Gastrocnemius medialis (tissue), 4 donors: ENCODE data around the gene MAGED2. TPM values are rescaled to one million over a fixed set of nuclear protein-coding genes. Genes with fewer than 3 reads are reported as not detected.
"Not testable (repeated sequence)": the region's sequence is repeated elsewhere in the genome, so short reads cannot be mapped to it uniquely, and the experiment has no call there.

Experiments used
- ATAC-seq, 2 donors: fragments of 150-250 bp; one replicate each; pipeline ENCODE4 v1.9.1; 2016
- DNase-seq, 2 donors: peaks; one replicate each; pipeline ENCODE4 v3.0.0-alpha.2; 2019
- H3K27ac ChIP-seq, 4 donors: fragments of 200-600 bp; sonication (generic); 1 replicate in 1 of 4; 2 replicates in 3 of 4; pipeline ENCODE4 v1.5.1; 2016 to 2018; ENCODE audit warnings: mild to moderate bottlenecking in 2 of 4, moderate library complexity in 1 of 4
- H3K27me3 ChIP-seq, 3 donors: fragments of 200-600 bp; sonication (generic) in 2 of 3; 1 replicate in 1 of 3; 2 replicates in 2 of 3; pipeline versions ENCODE4 v1.5.1 to v1.6.0; 2016 to 2019; ENCODE audit warnings: mild to moderate bottlenecking in 1 of 3, moderate library complexity in 1 of 3
- H3K36me3 ChIP-seq, 2 donors: fragments of 200-600 bp; sonication (generic) in 1 of 2; one replicate each; pipeline ENCODE4 v1.5.1; 2017 to 2018
- H3K4me1 ChIP-seq, 2 donors: fragments of 200-600 bp; sonication (generic) in 1 of 2; one replicate each; pipeline ENCODE4 v1.5.1; 2016 to 2017; ENCODE audit warnings: mild to moderate bottlenecking in 2 of 2
- H3K4me3 ChIP-seq, 4 donors: fragments of 200-600 bp; sonication (generic) in 3 of 4; 1 replicate in 1 of 4; 2 replicates in 3 of 4; pipeline ENCODE4 v1.5.1; 2016 to 2019; ENCODE audit warnings: mild to moderate bottlenecking in 2 of 4
- H3K9me3 ChIP-seq, 3 donors: fragments of 200-600 bp; sonication (generic) in 2 of 3; 1 replicate in 1 of 3; 2 replicates in 2 of 3; pipeline ENCODE4 v1.5.1; 2016 to 2019
- POLR2A ChIP-seq, 2 donors: fragments of 450-650 bp; IDR thresholded peaks; one replicate each; pipeline ENCODE4 v1.6.1; 2017; ENCODE audit warnings: antibody characterized with exemption in 2 of 2, mild to moderate bottlenecking in 2 of 2, moderate library complexity in 2 of 2
- in situ Hi-C, 4 donors: fragments of 200-750 bp; cut with MboI; loops; one replicate each; pipeline versions ENCODE4 v1.15.0 to v1.8.0; 2017; ENCODE audit warnings: low sequenced_read_pairs in 4 of 4
- intact Hi-C: fragments of 100-400 bp; cut with DNase I; formaldehyde crosslinking; loops from one replicate; pipeline ENCODE4 v1.15.1; 2023; ENCODE audit warnings: low total_unique reads
- total RNA-seq, 4 donors: library from RNA; depleted of rRNA; stranded (reverse); fragments of >200 nt; gene quantifications; one replicate each; pipeline versions ENCODE4 v1.1.0 to v1.2.3, GENCODE V29; 2016
- TF ChIP-seq, protein P1 (sequence below), 5 experiments: fragments of 450-650 bp in 3 of 5; fragments of 200-600 bp in 2 of 5; sonication (generic) in 2 of 5; IDR thresholded peaks in 4 of 5; conservative IDR thresholded peaks in 1 of 5; 1 replicate in 4 of 5; 2 replicates in 1 of 5; pipeline ENCODE4 v1.5.1; 2016 to 2019; ENCODE audit warnings: antibody characterized with exemption in 5 of 5, mild to moderate bottlenecking in 3 of 5, moderate library complexity in 3 of 5

The MAGED2 gene
- total RNA-seq, 4 donors from 2014 or later: 36.6 to 78.3 (median 55.6) TPM

DNA sequence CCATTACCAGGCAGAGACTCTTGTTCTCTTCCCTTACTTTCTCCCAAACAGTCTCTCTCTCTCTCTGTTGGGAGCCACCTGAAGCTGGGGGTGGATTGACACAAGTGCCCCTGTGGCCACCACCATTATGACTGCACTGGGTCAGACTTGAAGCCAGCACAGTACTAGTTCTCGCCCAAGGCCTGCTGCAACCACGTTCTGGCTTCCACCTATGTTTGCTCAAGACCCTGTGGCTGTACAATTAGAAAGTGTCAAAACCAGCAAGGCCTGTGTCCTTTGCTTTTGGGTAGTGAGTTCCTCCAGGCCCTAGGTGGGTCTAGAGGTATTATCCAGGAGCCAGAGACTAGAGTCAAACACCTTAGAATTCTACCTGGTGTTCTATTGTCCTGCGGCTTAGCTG lies 31.0 kb downstream of the MAGED2 start:
- ATAC-seq: no peak
- in situ Hi-C loops: no loop called here
- intact Hi-C loops: no loop called here

DNA sequence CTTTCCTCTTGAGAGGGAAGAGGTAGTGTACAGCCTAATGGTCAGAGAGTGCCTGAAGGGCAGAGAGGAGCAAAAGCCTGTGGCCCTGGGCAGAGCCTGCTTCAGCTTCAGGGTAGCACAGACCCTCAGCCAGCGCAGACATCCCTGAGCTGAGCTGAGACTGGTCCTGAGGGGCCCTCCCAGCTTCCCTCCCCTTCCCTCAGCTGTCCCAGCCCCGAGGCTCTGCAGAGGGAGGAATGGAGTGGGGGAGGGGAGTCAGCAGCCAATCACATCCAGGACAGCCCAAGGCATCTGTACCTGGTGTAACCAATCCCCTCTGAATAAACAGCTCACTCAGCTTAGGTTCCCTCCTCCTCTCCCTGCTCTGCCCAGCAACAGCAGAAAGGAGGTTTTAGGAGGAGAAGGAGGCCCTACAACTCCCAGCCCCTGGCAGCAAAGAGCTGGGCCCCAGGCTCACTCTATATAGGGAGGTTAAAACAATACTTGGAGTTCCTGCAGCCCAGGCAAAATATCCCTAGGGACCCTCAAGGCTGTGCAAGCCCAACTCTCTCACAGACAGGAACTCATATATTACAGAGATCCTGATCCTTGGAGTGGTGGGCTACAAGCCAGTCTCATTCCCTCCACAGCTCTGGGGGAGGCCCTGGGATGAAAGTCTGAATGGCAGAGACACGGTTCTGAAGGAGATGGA lies 33.8 kb downstream of the MAGED2 start:
- intact Hi-C loops, H3K4me3 ChIP-seq, H3K36me3 ChIP-seq, H3K27ac ChIP-seq, DNase-seq, in situ Hi-C loops, H3K9me3 ChIP-seq, ATAC-seq, H3K4me1 ChIP-seq, H3K27me3 ChIP-seq: not testable (repeated sequence)

More for the DNA sequence above, 31.0 kb downstream of the MAGED2 start:
- no peaks in the 10 kb centered on the region for H3K4me1 ChIP-seq
- no peaks in the 10 kb centered on the region for H3K36me3 ChIP-seq
- TF ChIP-seq, protein P1, sequence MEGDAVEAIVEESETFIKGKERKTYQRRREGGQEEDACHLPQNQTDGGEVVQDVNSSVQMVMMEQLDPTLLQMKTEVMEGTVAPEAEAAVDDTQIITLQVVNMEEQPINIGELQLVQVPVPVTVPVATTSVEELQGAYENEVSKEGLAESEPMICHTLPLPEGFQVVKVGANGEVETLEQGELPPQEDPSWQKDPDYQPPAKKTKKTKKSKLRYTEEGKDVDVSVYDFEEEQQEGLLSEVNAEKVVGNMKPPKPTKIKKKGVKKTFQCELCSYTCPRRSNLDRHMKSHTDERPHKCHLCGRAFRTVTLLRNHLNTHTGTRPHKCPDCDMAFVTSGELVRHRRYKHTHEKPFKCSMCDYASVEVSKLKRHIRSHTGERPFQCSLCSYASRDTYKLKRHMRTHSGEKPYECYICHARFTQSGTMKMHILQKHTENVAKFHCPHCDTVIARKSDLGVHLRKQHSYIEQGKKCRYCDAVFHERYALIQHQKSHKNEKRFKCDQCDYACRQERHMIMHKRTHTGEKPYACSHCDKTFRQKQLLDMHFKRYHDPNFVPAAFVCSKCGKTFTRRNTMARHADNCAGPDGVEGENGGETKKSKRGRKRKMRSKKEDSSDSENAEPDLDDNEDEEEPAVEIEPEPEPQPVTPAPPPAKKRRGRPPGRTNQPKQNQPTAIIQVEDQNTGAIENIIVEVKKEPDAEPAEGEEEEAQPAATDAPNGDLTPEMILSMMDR (IDR thresholded peaks at IDR 0.05 in 4 of 5, conservative IDR thresholded peaks at IDR 0.05 in 1 of 5): no peak
- no peak for TF ChIP-seq POLR2A (IDR thresholded peaks at IDR 0.05)
- H3K4me3 ChIP-seq: no peak overlapping the region
- no peaks in the 10 kb centered on the region for H3K27me3 ChIP-seq
- no peak for DNase-seq
- no peaks in the 10 kb centered on the region for H3K9me3 ChIP-seq
- H3K27ac ChIP-seq: no peak overlapping the region

DNA sequence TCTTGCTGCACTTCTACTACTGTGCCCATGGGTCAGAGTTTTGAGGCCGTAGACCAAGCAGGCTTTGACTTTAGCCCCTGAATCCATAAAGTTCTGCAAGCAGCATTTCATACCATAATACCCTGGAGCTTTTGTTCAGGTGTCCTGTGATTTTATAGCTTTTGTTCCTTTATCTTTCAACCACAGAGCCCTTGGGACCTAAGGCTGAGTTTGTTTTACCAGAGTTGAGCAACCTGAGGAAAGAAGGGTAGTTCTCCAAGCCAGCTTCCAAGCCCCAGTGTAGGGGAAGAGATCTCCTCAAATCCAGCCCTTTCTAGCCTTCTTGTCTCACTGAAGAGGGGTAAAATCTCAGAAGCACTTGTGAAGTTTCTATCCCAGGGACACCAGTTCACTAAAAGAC lies 35.1 kb downstream of the MAGED2 start:
- DNase-seq: no peak
- no peak for ATAC-seq
- no peak overlapping the region for H3K27ac ChIP-seq
- no peaks in the 10 kb centered on the region for H3K36me3 ChIP-seq
- intact Hi-C loops: no loop called here
- no peaks in the 10 kb centered on the region for H3K27me3 ChIP-seq
- H3K4me3 ChIP-seq: no peak overlapping the region
- in situ Hi-C loops: no loop called here
- TF ChIP-seq, protein P1 (IDR thresholded peaks at IDR 0.05 in 4 of 5, conservative IDR thresholded peaks at IDR 0.05 in 1 of 5): no peak
- TF ChIP-seq POLR2A (IDR thresholded peaks at IDR 0.05): no peak
- no peaks in the 10 kb centered on the region for H3K9me3 ChIP-seq
- H3K4me1 ChIP-seq: no peaks in the 10 kb centered on the region

DNA sequence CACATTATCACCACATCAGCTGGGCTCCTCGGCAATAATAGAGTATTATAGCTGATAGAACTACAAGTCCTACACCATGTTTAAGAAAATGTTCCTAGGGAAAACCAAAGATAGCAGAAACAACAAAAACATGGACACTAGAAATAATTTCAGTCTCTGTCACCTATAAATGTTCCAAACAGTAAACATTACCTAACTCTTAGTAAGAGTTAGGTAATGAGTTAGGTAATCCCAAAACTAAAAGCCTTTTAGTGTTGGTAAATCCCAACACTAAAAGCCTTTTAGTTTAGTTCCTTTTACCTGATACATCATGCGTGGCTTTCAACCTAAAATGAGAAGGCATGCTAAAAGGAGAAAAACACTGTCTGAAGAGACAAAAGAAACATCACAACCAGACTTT lies 35.5 kb downstream of the MAGED2 start:
- TF ChIP-seq, protein P1 (IDR thresholded peaks at IDR 0.05 in 4 of 5, conservative IDR thresholded peaks at IDR 0.05 in 1 of 5): no peak
- no peak for TF ChIP-seq POLR2A (IDR thresholded peaks at IDR 0.05)
- no peak overlapping the region for H3K4me3 ChIP-seq
- no peak overlapping the region for H3K27ac ChIP-seq
- H3K27me3 ChIP-seq: no peaks in the 10 kb centered on the region
- H3K9me3 ChIP-seq: no peaks in the 10 kb centered on the region
- DNase-seq (no peak), ATAC-seq (no peak)
- H3K4me1 ChIP-seq: no peaks in the 10 kb centered on the region
- in situ Hi-C loops: no loop called here
- H3K36me3 ChIP-seq: no peaks in the 10 kb centered on the region
- intact Hi-C loops: no loop called here

DNA sequence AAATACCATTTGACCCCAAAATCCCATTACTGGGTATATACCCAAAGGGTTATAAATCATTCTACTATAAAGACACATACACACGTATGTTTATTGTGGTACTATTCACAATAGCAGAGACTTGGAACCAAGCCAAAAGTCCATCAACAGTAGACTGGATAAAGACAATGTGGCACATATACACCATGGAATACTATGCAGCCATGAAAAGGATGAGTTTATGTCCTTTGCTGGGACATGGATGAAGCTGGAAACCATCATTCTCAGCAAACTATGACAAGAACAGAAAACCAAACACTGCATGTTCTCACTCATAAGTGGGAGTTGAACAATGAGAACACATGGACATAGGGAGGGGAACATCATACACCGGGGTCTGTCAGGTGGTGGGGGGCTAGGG lies 40.2 kb downstream of the MAGED2 start:
- ATAC-seq, in situ Hi-C loops, H3K36me3 ChIP-seq, intact Hi-C loops, H3K27me3 ChIP-seq, H3K4me1 ChIP-seq, DNase-seq, H3K4me3 ChIP-seq, H3K9me3 ChIP-seq, H3K27ac ChIP-seq: not testable (repeated sequence)

DNA sequence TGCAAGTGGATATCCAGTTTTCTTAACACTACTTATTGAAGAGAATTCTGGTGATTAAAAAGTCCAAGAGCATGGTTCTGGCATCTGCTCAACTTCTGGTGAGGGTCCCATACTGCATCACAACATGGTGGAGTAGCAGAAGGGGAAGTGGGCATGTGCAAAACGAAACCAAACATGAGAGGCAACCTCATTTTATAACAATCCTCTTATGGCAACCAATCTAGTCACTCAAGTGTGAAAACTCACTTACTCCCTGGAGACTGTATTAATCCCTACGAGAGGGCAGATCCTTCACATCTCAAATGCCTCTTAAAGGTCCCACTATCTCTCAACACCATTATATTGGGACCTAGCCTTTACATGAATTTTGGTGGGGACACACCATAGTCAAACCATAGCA lies 57.7 kb downstream of the MAGED2 start:
- in situ Hi-C loops (no loop called here), intact Hi-C loops (no loop called here)
- no peak overlapping the region for H3K4me3 ChIP-seq
- H3K27ac ChIP-seq: no peak overlapping the region
- TF ChIP-seq, protein P1 (IDR thresholded peaks at IDR 0.05 in 4 of 5, conservative IDR thresholded peaks at IDR 0.05 in 1 of 5): no peak
- TF ChIP-seq POLR2A (IDR thresholded peaks at IDR 0.05): no peak
- DNase-seq (no peak), ATAC-seq (no peak)
- H3K9me3 ChIP-seq: peaks cover 0 to 3% (median 0%) of the 10 kb centered on the region in 3 donors
- no peaks in the 10 kb centered on the region for H3K27me3 ChIP-seq
- no peaks in the 10 kb centered on the region for H3K36me3 ChIP-seq
- H3K4me1 ChIP-seq: no peaks in the 10 kb centered on the region
